DOHH2 (cell line): Measurements from ENCODE around the gene COTL1.

Experiments
- EZH2phosphoT487 ChIP-seq: fragments of 200-600 bp; sonication (generic); IDR thresholded peaks from 2 replicates; pipeline ENCODE4 v1.6.1; 2017; ENCODE audit warnings: borderline replicate concordance, mild to moderate bottlenecking, antibody characterized with exemption, low read length, moderate library complexity, mixed read lengths
- TF ChIP-seq, protein P1 (sequence below): fragments of 200-600 bp; sonication (generic); IDR thresholded peaks from one replicate; pipeline ENCODE4 v1.5.1; 2014; ENCODE audit warnings: antibody characterized with exemption, mild to moderate bottlenecking, low read depth, low read length; ENCODE audit not compliant: poor library complexity, severe bottlenecking

DNA sequence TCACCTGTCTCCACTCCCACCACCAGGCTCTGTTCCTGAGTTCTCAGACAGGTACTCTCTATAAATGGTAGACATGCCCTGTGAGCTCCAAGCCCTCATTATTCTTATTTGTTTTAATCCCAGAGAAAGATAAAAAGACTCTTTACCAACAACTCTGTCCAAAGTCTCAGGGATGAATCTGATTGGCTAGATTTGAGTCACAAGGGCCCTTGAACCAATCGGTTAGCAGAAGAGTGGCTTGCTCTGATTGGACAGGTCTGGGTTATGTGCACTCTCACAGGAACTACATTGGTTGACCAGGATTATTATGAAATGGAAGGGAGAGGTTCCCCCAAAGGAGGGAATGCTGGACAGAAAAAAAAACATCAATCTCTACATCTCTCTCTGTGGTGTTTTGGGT, 7.5 kb downstream of the COTL1 start:
- TF ChIP-seq, protein P1, sequence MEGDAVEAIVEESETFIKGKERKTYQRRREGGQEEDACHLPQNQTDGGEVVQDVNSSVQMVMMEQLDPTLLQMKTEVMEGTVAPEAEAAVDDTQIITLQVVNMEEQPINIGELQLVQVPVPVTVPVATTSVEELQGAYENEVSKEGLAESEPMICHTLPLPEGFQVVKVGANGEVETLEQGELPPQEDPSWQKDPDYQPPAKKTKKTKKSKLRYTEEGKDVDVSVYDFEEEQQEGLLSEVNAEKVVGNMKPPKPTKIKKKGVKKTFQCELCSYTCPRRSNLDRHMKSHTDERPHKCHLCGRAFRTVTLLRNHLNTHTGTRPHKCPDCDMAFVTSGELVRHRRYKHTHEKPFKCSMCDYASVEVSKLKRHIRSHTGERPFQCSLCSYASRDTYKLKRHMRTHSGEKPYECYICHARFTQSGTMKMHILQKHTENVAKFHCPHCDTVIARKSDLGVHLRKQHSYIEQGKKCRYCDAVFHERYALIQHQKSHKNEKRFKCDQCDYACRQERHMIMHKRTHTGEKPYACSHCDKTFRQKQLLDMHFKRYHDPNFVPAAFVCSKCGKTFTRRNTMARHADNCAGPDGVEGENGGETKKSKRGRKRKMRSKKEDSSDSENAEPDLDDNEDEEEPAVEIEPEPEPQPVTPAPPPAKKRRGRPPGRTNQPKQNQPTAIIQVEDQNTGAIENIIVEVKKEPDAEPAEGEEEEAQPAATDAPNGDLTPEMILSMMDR, result no peak
- no peak for TF ChIP-seq EZH2phosphoT487
